ENCODE data around the gene TBCC. TPM values are rescaled to one million over a fixed set of nuclear protein-coding genes. Genes with fewer than 3 reads are reported as not detected.

The TBCC gene
- total and polyA plus RNA-seq, 2 of the 13 experiments (the other 11 are each of a cell fraction or from before 2014, with no cell fraction given) = 14.8 to 36.1 TPM

DNA sequence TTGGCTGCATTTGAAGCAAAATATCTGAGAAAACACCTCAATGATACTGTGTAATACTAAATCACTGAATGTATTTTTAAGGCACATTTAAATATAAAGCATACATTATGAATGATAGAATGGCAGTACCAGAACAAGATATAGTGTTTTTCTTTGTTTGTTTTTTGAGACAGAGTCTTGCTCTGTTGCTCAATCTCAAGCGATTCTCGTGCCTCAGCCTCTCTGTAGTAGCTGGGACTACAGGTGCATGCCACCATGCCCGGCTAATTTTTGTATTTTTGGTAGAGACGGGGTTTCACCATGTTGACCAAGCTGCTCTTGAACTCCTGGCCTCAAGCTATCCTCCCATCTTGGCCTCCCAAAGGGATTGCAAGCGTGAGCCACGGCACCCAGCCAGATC, 33.6 kb upstream of the TBCC start:
- Histone ChIP-seq H3K4me2 (ENCODE audit: low read depth, low read length) (no peak overlapping the region), H3K27ac (ENCODE audit: extremely low read length, insufficient read depth, low read length) (no peak overlapping the region), H3K27me3 (ENCODE audit: control insufficient read depth in 1 of 2, insufficient read depth in 2 of 2, low read length in 2 of 2) (no peaks in the 10 kb centered on the region; a peak in 1 of 5 replicates), H2AFZ (ENCODE audit: low read length) (no peak overlapping the region), H3K79me2 (ENCODE audit: insufficient read depth, low read length) (peaks cover 21% of the 10 kb centered on the region), H3K9me3 (ENCODE audit: low read length) (no peaks in the 10 kb centered on the region), H4K20me1 (ENCODE audit: insufficient read depth, low read length) (no peaks in the 10 kb centered on the region), H3K4me3 (replicated peaks in 1 of 3; ENCODE audit: insufficient read depth in 1 of 3, low read depth in 2 of 3, low read length in 3 of 3) (no peak overlapping the region), H3K9ac (ENCODE audit: insufficient read depth, low read depth, low read length) (no peak overlapping the region), H3K4me1 (ENCODE audit: insufficient read depth, low read length) (peaks cover 44% of the 10 kb centered on the region), H3K36me3 (replicated peaks in 1 of 2; ENCODE audit: control insufficient read depth in 1 of 2, insufficient read depth in 2 of 2, low read length in 2 of 2) (no peaks in the 10 kb centered on the region)
- intact Hi-C loops (cut with micrococcal nuclease; ENCODE audit: unreplicated experiment) (no loop called here), in situ Hi-C loops (cut with HindIII; ENCODE audit: extremely low pct_ligation_motif_present, low pct_unique_long_range_greater_than_20kb) (no loop called here)
- TF ChIP-seq CEBPG (CRISPR knock-in tag; IDR thresholded peaks at IDR 0.05) (peak; percentile 26; the same call in 1 of the 2 replicates), ZNF558 (CRISPR knock-in tag; IDR thresholded peaks at IDR 0.05; ENCODE audit: borderline replicate concordance) (no peak), ZNF34 (CRISPR knock-in tag; IDR thresholded peaks at IDR 0.05; ENCODE audit: borderline replicate concordance) (no peak), STAG1 (CRISPR knock-in tag; IDR thresholded peaks at IDR 0.05) (no peak), CEBPB (IDR thresholded peaks at IDR 0.05; ENCODE audit: borderline replicate concordance, low read depth, low read length) (peak; percentile 26; the same call in 1 of the 2 replicates), PHB2 (IDR thresholded peaks at IDR 0.05; ENCODE audit: partially characterized antibody) (no peak)
- TF ChIP-seq, protein P1, sequence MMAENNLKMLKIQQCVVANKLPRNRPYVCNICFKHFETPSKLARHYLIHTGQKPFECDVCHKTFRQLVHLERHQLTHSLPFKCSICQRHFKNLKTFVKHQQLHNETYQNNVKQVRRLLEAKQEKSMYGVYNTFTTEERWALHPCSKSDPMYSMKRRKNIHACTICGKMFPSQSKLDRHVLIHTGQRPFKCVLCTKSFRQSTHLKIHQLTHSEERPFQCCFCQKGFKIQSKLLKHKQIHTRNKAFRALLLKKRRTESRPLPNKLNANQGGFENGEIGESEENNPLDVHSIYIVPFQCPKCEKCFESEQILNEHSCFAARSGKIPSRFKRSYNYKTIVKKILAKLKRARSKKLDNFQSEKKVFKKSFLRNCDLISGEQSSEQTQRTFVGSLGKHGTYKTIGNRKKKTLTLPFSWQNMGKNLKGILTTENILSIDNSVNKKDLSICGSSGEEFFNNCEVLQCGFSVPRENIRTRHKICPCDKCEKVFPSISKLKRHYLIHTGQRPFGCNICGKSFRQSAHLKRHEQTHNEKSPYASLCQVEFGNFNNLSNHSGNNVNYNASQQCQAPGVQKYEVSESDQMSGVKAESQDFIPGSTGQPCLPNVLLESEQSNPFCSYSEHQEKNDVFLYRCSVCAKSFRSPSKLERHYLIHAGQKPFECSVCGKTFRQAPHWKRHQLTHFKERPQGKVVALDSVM (CRISPR knock-in tag; IDR thresholded peaks at IDR 0.05) = 0 out of 2 replicates have a peak, but pooled peaks have one; percentile 4
- no peak for DNase-seq (ENCODE audit: low spot score)
- ChIA-PET POLR2A (interaction anchor here (1.2 to 11.1 kb wide), 3 partner anchors 9 to 33 kb away, joined by 4 to 270 read pairs (median 5); partner anchors contain the start of gene TBCC), CTCF (ENCODE audit: low intra/inter-chr PET ratio, low total read pairs) (no interaction called here)
- no TSS peak for BruUV-seq (replicated peaks)
- no peak for ATAC-seq
- FAIRE-seq = no peak
- WGBS (ENCODE audit: low lambda C conversion rate) = 88% methylated on average over 6 of the region's 6 CpGs
